HG03558 (cell line): ENCODE data around the gene TEDDM1.

Source experiments
- ATAC-seq: cut with Tn5 transposase; IDR thresholded peaks from one replicate; pipeline ENCODE4 v1.9.1; 2021; ENCODE audit warnings: moderate number of reproducible peaks; ENCODE audit not compliant: unreplicated experiment; ENCODE audit errors: extremely low read depth

TEDDM1 gene

GRCh38 chr1:182408435-182409075 lies 8.1 kb upstream of the TEDDM1 start:
- ATAC-seq, result no peak

GRCh38 chr1:182407724-182408123 lies 7.3 kb upstream of the TEDDM1 start:
- ATAC-seq, result no peak

- ATAC-seq, result no peak
These were observed 5.5 kb upstream of the TEDDM1 start for GRCh38 chr1:182406012-182406411.

- no peak for ATAC-seq
These were observed 5.1 kb upstream of the TEDDM1 start for GRCh38 chr1:182405578-182405977.

DNA sequence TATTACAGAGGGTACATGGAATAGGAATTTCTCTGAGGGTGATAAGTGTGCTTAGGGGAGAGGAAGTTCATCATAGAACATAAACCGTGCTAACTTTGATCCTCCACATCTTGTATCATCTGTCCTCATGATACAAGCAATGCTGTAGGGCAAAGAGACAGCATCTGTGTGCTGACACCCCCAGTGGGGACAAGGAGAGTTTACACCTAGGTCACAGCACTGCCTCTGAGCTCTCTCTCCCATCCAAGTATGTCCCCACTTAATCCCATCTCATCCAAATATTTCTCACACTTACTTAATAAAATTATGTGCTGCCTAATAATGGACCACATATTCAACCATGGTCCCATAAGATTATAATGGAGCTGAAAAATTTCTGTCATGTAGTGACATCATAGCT lies 4.3 kb upstream of the TEDDM1 start:
- ATAC-seq, result no peak

GRCh38 chr1:182397653-182398393 lies 2.6 kb downstream of the TEDDM1 start:
- ATAC-seq, result no peak

DNA sequence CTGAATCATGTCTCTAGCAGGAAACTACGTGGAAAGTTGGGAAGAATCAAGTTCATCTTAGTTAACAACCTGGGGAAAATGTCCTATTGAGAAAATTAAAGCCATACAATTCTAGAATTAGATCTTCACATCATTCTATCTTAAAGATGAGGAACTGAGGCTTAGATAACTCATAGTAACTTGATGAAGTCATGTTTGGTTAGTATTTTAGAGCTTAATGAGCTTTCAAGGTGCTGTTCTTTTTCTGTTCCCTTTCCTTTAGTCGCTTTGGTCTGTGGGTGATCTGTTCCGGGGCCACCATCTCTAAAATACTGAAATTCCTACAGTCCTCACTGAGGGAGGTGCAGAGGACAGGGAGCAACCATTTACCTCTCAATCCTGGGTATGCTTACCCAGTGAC lies 4.6 kb downstream of the TEDDM1 start:
- no peak for ATAC-seq

GRCh38 chr1:182394055-182394775 lies 6.3 kb downstream of the TEDDM1 start:
- no peak for ATAC-seq

GRCh38 chr1:182392050-182393028 lies 8.1 kb downstream of the TEDDM1 start:
- ATAC-seq, result no peak

DNA sequence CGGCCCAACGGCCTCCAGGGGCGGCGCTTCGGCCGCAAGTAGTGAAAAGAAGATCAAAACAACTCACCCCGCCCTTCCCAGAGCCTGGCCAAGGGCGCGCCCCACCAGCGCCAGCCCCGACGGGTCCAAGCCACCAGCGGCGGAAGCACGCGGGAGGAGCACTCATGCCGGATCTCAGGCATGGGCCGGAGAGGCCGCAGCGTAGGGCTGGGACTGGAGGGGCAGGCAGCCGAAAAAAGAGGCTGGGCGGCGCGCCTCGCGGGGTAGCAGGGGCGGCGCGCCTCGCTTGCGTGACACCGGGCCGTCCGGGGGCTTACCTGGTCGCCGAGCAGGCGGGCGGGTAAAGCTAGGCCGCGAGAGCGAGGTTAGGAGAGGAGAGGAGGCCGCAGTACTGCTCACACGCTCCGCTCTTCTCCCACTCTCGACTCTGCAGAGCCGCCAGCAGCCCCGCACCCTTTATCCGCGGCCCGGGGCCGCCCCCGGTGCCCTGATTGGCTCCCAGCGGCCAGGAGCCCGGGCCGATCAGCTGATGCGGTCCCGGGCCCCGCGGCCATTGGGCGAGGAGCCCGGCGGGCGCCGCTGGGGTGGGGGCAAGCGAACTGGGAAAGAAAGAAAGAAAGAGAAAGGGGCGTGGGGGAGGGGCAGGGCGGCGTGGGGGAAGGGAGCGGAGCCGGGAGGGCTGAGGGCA lies 9.0 kb downstream of the TEDDM1 start, which contains the start of gene GLUL:
GLUL (minus strand) TSS at position 429 of the 688 bp plus-strand sequence. CDS start 3,053 bp downstream, outside the sequence.
- peak; percentile 51 for ATAC-seq

- no peak for ATAC-seq
These were observed 9.5 kb downstream of the TEDDM1 start for GRCh38 chr1:182391028-182391361.

DNA sequence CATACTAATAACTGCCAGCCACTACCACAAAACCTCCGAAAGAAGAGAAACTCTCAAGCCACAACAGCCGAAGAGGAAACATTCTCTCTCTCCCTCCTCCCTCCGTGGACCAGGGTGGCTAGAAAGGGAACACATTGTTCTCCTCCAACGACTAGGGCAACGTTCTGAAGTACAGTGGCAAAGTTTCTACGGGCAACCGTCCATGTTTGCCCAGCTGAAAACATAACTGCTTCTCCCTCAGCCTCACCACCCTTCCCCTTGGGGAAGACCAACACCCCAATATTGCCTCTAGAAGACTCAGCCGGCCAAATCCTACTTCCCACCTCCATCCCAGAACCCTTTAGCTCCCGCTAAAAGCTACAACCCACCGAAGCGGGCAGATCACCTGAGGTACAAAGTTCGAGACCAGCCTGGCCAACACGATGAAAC lies 10.8 kb downstream of the TEDDM1 start:
- no peak for ATAC-seq

GRCh38 chr1:182388392-182389134 lies 11.9 kb downstream of the TEDDM1 start:
- ATAC-seq, result no peak

- ATAC-seq, result no peak
These were observed 12.9 kb downstream of the TEDDM1 start for GRCh38 chr1:182387566-182387965.

GRCh38 chr1:182386980-182387379 lies 13.5 kb downstream of the TEDDM1 start:
- no peak for ATAC-seq

- ATAC-seq, result no peak
These were observed 14.3 kb downstream of the TEDDM1 start for GRCh38 chr1:182385885-182386853.

- no peak for ATAC-seq
These were observed 16.0 kb downstream of the TEDDM1 start for GRCh38 chr1:182384387-182384960.
